Measurements from ENCODE around the gene PXMP4.
"Not testable (repeated sequence)": the region's sequence is repeated elsewhere in the genome, so short reads cannot be mapped to it uniquely, and the experiment has no call there.

Gene PXMP4

GRCh38 chr20:33702861-33703260, 17.2 kb downstream of the PXMP4 start:
- Mint-ChIP-seq H3K36me3 (ENCODE audit: low read depth) (no peaks in the 10 kb centered on the region), H3K27me3 (no peaks in the 10 kb centered on the region), H3K27ac (no peak overlapping the region), H3K4me3 (no peak overlapping the region), H3K4me1 (no peaks in the 10 kb centered on the region), H3K9me3 (no peaks in the 10 kb centered on the region)
- DNase-seq (no peak), ATAC-seq (no peak)

DNA sequence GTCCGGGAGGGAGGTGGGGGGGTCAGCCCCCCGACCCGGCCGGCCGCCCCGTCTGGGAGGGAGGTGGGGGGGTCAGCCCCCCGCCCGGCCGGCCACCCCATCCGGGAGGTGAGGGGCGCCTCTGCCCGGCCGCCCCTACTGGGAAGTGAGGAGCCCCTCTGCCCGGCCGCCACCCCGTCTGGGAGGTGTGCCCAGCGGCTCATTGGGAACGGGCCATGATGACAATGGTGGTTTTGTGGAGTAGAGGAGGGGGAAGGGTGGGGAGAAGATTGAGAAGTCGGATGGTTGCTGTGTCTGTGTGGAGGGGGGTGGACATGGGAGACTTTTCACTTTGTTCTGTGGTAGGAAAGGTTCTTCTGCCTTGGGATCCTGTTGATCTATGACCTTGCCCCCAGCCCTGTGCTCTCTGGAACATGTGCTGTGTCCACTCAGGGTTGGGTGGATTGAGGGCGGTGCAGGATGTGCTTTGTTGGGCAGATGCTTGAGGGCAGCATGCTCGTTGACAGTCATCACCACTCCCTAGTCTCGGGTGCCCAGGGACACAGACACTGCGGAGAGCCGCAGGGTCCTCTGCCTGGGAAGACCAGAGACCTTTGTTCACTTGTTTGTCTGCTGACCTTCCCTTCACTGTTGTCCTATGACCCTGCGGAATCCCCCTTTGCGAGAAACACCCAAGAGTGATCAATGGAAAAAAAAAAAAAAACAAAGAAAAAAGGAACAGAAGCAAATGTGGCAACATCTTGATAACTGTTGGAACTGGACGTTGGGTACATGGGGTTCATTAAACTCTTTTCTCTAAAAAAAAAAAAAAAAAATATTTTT, 18.3 kb downstream of the PXMP4 start:
- Mint-ChIP-seq H3K27me3 (no peaks in the 10 kb centered on the region), H3K27ac (no peak overlapping the region), H3K9me3 (no peaks in the 10 kb centered on the region), H3K4me3 (no peak overlapping the region), H3K4me1 (no peaks in the 10 kb centered on the region), H3K36me3 (ENCODE audit: low read depth) (no peaks in the 10 kb centered on the region)
- DNase-seq = no peak
- ATAC-seq = no peak

- H3K9me3 Mint-ChIP-seq; H3K4me1 Mint-ChIP-seq; H3K27ac Mint-ChIP-seq; ATAC-seq; H3K4me3 Mint-ChIP-seq; DNase-seq; H3K27me3 Mint-ChIP-seq; H3K36me3 Mint-ChIP-seq (ENCODE audit: low read depth): not testable (repeated sequence)
Measured at GRCh38 chr20:33700696-33701441, 19.2 kb downstream of the PXMP4 start.

- H3K27me3 Mint-ChIP-seq; H3K9me3 Mint-ChIP-seq; H3K27ac Mint-ChIP-seq; DNase-seq; ATAC-seq; H3K4me3 Mint-ChIP-seq; H3K4me1 Mint-ChIP-seq; H3K36me3 Mint-ChIP-seq (ENCODE audit: low read depth): not testable (repeated sequence)
Measured at GRCh38 chr20:33698966-33699365, 21.1 kb downstream of the PXMP4 start.

- Mint-ChIP-seq H3K9me3 (no peaks in the 10 kb centered on the region), H3K27me3 (no peaks in the 10 kb centered on the region), H3K4me1 (peaks cover 1% of the 10 kb centered on the region), H3K27ac (no peak overlapping the region), H3K4me3 (no peak overlapping the region), H3K36me3 (ENCODE audit: low read depth) (no peaks in the 10 kb centered on the region)
- ATAC-seq (no peak), DNase-seq (no peak)
Measured at GRCh38 chr20:33697129-33697528, 23.0 kb downstream of the PXMP4 start.

DNA sequence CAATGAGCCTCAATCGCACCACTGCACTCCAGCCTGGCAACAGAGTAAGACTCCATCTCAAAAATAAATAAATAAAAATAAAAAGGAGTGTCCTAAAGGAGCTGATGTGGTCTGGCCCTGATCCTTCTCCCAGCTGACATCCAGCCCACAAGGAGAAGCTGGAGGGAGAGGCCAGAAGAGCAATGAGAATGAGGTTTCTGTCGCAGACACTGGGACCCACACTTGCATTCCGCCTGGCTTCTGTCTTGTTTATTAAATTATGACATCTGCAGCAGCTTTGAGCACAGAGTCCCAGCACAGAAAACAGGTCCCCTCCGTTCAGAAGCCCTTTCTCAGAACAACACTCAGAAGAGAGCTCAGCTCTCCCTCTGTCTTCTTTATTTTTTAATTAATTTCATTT, 23.7 kb downstream of the PXMP4 start:
- ATAC-seq = no peak
- Mint-ChIP-seq H3K27ac (no peak overlapping the region), H3K27me3 (no peaks in the 10 kb centered on the region), H3K36me3 (ENCODE audit: low read depth) (no peaks in the 10 kb centered on the region), H3K9me3 (no peaks in the 10 kb centered on the region), H3K4me1 (peaks cover 2% of the 10 kb centered on the region), H3K4me3 (no peak overlapping the region)
- DNase-seq = no peak

DNA sequence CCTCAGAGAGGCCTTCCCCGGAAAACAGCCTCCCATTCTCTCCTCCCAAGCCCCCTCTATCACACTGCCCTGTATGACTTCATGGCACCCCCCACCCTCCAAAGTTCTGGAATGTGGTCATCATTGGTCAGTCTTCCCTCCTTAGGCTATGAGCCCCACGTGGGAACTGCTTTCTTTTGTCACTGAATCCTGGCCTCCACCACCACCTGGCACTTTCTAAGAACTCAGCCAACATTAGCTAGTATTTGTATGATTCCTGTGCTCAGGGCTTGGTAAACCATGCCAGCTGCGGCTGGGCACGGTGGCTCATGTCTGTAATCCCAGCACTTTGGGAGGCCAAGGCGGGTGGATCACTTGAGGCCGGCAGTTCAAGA, 25.5 kb downstream of the PXMP4 start:
- DNase-seq = no peak
- no peaks in the 10 kb centered on the region for H3K36me3 Mint-ChIP-seq (ENCODE audit: low read depth)
- peaks cover 18% of the 10 kb centered on the region for H3K4me1 Mint-ChIP-seq
- H3K27ac Mint-ChIP-seq = no peak overlapping the region
- H3K4me3 Mint-ChIP-seq = no peak overlapping the region
- ATAC-seq = no peak
- H3K27me3 Mint-ChIP-seq = no peaks in the 10 kb centered on the region
- H3K9me3 Mint-ChIP-seq = no peaks in the 10 kb centered on the region

- Mint-ChIP-seq H3K4me1 (peaks cover 24% of the 10 kb centered on the region), H3K9me3 (no peaks in the 10 kb centered on the region), H3K27me3 (no peaks in the 10 kb centered on the region), H3K27ac (no peak overlapping the region), H3K4me3 (no peak overlapping the region), H3K36me3 (ENCODE audit: low read depth) (no peaks in the 10 kb centered on the region)
- ATAC-seq (no peak), DNase-seq (no peak)
Measured at GRCh38 chr20:33693741-33694638, 26.1 kb downstream of the PXMP4 start.

GRCh38 chr20:33693289-33693688, 26.8 kb downstream of the PXMP4 start:
- H3K27me3 Mint-ChIP-seq = no peaks in the 10 kb centered on the region
- no peaks in the 10 kb centered on the region for H3K9me3 Mint-ChIP-seq
- peaks cover 31% of the 10 kb centered on the region for H3K4me1 Mint-ChIP-seq
- ATAC-seq (no peak), DNase-seq (no peak)
- no peak overlapping the region for H3K4me3 Mint-ChIP-seq
- no peak overlapping the region for H3K27ac Mint-ChIP-seq
- H3K36me3 Mint-ChIP-seq (ENCODE audit: low read depth) = no peaks in the 10 kb centered on the region

- no peaks in the 10 kb centered on the region for H3K27me3 Mint-ChIP-seq
Measured at GRCh38 chr20:33689973-33690372, 30.1 kb downstream of the PXMP4 start.

GRCh38 chr20:33689493-33689892, 30.6 kb downstream of the PXMP4 start:
- H3K36me3 Mint-ChIP-seq (ENCODE audit: low read depth) = peaks cover 3% of the 10 kb centered on the region
- H3K9me3 Mint-ChIP-seq = no peaks in the 10 kb centered on the region
- no peaks in the 10 kb centered on the region for H3K27me3 Mint-ChIP-seq
- no peak for ATAC-seq
- DNase-seq = no peak
- H3K27ac Mint-ChIP-seq = peak overlapping the region; percentile 67
- peak overlapping the region; percentile 68 for H3K4me3 Mint-ChIP-seq
- H3K4me1 Mint-ChIP-seq = peaks cover 59% of the 10 kb centered on the region

More at GRCh38 chr20:33689973-33690372, 30.1 kb downstream of the PXMP4 start:
- no peaks in the 10 kb centered on the region for H3K9me3 Mint-ChIP-seq
- H3K4me3 Mint-ChIP-seq = peak overlapping the region; percentile 68
- DNase-seq (peak; percentile 61), ATAC-seq (peak; percentile 35)
- peaks cover 55% of the 10 kb centered on the region for H3K4me1 Mint-ChIP-seq
- peaks cover 3% of the 10 kb centered on the region for H3K36me3 Mint-ChIP-seq (ENCODE audit: low read depth)
- H3K27ac Mint-ChIP-seq = peak overlapping the region; percentile 67

GRCh38 chr20:33688938-33689424, 31.1 kb downstream of the PXMP4 start:
- Mint-ChIP-seq H3K4me1 (peaks cover 63% of the 10 kb centered on the region), H3K27me3 (no peaks in the 10 kb centered on the region), H3K36me3 (ENCODE audit: low read depth) (peaks cover 3% of the 10 kb centered on the region), H3K4me3 (no peak overlapping the region), H3K9me3 (no peaks in the 10 kb centered on the region), H3K27ac (peak overlapping the region; percentile 71)
- DNase-seq (no peak), ATAC-seq (no peak)

- no peak overlapping the region for H3K4me3 Mint-ChIP-seq
- H3K36me3 Mint-ChIP-seq (ENCODE audit: low read depth) = peaks cover 3% of the 10 kb centered on the region
- DNase-seq (no peak), ATAC-seq (no peak)
- H3K27me3 Mint-ChIP-seq = no peaks in the 10 kb centered on the region
- no peaks in the 10 kb centered on the region for H3K9me3 Mint-ChIP-seq
- H3K4me1 Mint-ChIP-seq = peaks cover 63% of the 10 kb centered on the region
- H3K27ac Mint-ChIP-seq = peak overlapping the region; percentile 71
Measured at GRCh38 chr20:33687993-33688937, 31.8 kb downstream of the PXMP4 start.
